Hippocampal formation (tissue), 2 donors: ENCODE measurements around the gene GPC6.

Source experiments
- DNase-seq, 2 donors: peaks; one replicate each; lab custom pipeline; 2025; lab: John Stamatoyannopoulos, UW

GPC6 gene

DNA sequence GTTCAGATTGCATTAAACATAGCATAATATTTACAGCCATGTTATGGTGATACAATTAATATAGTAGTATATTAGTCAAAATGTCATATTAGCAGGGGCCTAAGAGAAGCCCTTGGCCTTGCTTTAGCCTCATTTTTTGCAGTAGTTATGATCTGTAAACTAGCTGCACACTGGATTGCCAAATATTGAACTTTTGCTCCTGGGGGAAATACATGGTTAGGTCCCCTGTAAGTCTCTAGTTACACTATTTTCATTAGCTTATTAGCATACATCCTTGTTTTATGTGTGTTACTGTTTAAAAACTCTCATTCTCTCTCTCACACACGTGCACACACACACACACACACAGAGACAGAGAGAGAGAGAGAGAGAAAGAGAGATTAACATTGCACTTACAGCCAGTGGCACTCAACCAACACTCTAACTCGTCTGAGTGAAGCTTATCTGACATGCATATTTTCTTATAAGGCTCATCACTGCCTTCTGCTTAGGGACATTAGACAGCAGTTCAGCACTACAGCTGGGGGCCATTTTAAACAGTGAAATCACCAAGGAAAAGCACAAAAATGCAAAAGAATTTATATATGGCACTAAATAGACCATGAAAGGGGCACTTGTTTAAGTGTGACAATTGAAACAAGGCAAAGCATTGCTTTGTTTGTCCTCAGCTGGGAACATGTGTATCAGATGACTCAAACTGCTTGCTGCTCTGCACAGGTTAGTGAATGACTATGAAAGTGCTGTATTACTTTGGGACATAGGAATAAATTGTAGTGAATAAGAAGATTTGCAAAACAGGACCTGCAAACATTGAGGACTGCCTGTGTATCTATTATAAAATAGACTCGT, 278.7 kb downstream of the GPC6 start:
- DNase-seq = no peak

DNA sequence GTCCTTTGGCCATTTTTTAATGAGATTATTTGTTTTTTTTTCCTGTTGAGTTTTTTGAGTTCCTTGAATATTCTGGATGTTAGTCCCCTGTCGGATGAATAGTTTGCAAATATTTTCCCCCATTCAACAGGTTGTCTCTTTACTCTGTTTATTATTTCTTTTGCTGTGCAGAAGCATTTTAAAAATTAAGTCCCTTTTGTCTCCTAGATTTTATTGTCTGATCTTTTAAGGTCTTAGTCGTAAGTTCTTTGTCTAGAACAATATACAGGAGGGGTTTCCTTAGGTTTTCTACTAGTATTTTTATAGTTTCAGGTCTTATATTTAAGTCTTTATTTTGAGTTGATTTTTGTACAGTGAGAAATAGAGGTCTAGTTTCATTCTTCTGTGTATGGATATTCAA, 284.4 kb downstream of the GPC6 start:
- DNase-seq = no peak

GRCh38 chr13:93515267-93515666, 288.7 kb downstream of the GPC6 start:
- DNase-seq = no peak

DNA sequence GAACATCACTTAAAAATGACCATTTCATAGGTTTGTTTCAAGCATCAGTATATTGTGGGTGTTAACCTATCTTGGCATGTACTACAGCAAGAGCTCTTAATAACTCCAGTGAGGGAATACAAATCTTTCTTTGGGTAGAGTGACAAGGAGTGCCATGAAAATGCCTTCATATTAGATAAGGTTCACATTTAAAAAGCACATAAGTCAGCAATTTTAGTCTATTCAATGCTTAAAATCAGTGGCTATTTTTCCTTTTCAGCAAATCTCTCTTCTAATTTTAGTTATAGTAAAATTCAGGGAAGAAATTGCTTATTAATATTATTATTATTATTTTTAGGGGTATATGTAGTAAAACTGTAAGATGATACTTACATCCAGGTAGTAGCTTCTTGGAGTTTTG, 291.1 kb downstream of the GPC6 start:
- DNase-seq = no peak

DNA sequence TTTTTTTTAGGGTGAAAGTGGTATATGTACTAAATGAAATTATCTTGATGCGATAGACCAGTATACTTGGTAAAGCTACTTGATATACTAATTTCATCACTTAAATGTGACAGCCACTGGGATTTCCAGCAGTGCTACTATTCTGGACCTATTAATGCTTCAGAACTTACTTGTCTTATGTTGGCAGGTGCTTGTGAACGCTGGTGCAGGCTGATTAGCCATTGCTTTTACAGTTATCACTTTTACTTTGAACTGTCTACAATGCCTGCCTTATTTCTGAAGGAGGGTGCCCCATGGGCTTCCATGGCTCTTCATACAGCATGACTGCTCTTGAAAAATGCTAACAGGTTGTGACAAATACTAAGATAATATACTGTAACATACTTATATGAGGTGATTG, 294.7 kb downstream of the GPC6 start:
- DNase-seq = no peak

- DNase-seq = no peak
Observed at GRCh38 chr13:93522501-93522900, 295.9 kb downstream of the GPC6 start.

GRCh38 chr13:93525087-93525486, 298.5 kb downstream of the GPC6 start:
- DNase-seq = no peak

GRCh38 chr13:93527748-93528297, 301.2 kb downstream of the GPC6 start:
- no peak for DNase-seq

- no peak for DNase-seq
Observed at GRCh38 chr13:93529961-93530360, 303.4 kb downstream of the GPC6 start.

DNA sequence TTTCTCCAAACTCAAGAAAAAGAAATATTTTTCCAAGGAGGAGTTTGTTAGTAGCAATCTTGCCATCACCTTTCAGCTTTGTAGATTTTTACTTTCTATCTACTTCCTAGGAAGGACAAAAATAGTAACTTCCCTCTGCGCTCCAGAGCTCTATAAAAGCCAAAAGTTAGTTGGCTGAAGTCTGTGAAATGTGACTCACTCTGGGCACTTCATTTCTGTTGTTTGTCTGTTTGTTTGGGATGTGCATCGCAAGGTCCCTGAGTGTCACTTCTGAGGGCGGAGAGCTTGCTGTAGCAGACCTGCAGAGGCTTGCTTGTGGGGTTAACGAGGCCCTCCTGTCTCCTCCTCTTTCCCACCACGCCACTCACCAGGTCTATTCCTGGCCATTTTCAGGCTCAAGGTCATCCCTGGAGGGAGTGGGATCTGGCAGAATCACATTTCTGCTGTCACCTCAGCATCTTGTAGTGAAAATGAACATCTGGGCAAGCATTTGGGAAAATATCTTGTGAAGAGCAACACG, 307.6 kb downstream of the GPC6 start:
- DNase-seq = no peak

GRCh38 chr13:93535251-93535650, 308.6 kb downstream of the GPC6 start:
- DNase-seq = no peak

DNA sequence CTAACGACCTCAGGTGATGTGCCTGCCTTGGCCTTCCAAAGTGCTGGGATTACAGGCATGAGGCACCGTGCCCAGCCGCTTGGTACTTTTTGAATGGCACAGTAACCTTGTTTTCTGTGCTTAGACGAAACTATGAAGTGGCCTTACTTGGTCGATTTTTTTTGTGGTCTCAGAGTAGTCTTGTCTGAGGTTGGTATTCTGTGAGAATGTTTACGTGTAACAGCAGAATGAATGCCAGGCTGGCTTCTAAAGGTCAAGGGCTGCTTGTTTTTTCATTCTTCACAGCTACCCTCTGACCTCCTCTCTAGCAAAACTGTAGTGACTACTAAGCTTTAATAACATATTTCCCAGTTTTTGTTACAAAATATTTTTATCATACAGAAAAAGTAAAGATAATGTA, 313.3 kb downstream of the GPC6 start:
- no peak for DNase-seq

- DNase-seq = no peak
Observed at GRCh38 chr13:93547886-93548285, 321.3 kb downstream of the GPC6 start.

DNA sequence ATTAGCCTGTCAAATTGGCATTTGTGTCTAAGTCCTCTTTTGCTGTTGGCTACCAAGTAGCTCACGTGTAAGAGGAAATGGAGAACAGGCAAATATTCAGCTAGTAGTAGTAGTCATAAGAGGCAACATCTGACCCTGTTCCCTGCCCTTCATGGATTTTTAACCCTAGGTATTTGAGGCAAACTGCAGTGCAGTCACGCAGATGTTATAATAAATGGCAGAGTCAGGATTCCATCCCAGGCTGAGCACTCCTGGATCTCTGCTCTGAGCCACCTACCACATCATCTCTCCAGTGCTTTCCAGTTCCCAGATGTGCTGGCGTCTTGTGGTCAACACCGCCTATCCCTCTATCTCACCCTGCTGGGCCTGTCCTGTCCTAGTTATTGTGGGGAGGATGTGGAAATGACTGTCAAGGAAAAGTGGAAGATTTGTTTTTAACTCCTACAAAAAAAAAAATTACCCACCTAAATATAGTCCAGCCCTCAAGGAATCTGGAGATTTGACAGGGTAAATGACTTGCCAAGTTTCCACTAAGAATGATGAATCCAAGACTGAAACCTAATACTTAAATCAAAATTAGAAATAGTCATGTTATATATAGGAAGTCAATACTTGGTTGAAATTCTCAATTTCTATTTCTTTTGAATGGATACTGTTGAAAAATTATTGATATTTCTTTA, 322.9 kb downstream of the GPC6 start:
- DNase-seq = no peak

- DNase-seq = no peak
Observed at GRCh38 chr13:93550236-93550635, 323.6 kb downstream of the GPC6 start.

DNA sequence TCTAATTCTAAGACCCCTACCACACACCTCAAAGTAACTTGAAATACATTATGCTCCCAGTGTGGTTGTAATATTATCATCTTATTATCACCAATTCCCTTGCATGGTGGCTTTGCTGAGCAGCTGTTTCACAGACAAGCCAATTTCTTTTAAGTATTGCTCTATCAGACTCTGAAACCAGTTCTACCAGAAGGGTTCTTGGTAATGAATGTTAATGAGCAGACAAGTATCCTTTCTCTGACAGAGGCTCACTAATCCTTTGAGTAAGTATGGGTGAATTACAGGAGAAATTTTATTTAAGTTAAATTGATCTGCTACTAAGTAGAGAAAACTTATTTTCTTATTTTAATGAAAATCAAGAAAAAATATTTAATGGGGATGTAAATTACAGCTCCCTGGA, 326.0 kb downstream of the GPC6 start:
- DNase-seq = no peak

DNA sequence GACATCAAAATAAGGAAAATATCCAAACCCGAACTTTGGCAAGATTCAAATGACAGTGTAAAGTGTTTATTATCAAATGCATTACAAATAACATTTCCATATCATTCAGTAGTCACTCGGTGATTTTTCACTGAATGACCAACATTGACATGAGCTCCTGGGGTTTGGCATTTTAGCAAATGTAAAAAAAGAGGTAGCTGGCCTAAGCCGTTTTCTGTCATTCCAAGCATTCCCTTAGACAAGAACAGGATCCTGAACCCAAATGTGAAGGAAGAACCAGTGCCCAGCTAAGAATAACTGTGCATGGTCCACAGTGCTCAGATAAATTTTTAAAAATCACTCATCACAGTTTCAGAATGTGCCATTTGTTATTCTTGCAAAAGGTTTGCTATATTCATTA, 327.9 kb downstream of the GPC6 start:
- DNase-seq = no peak

- no peak for DNase-seq
Observed at GRCh38 chr13:93558637-93559036, 332.0 kb downstream of the GPC6 start.

GRCh38 chr13:93559718-93560117, 333.1 kb downstream of the GPC6 start:
- no peak for DNase-seq

- no peak for DNase-seq
Observed at GRCh38 chr13:93561576-93562225, 335.1 kb downstream of the GPC6 start.

DNA sequence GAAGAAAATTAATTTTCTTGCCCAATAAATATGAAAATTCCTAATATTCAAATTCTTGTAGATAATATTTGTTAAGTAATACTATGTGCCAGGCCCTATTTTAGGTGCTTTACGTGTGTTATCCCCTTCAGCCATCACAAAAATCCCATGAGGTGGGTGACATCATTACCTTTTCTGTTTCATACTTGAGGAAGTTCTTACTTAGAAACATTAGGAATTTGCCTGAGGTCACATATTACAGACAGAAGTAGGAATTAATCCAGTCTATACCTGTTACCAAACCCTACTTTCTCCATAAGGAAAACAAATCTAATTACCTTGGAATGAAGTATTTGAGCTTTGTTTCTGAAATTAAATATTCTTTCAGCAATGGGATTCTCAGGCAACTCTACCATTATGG, 336.1 kb downstream of the GPC6 start:
- no peak for DNase-seq

GRCh38 chr13:93577105-93577504, 350.5 kb downstream of the GPC6 start:
- DNase-seq = no peak
